Measurements from ENCODE around the gene SEMA6A. TPM values are rescaled to one million over a fixed set of nuclear protein-coding genes. Genes with fewer than 3 reads are reported as not detected.

SEMA6A gene
- polyA plus RNA-seq, 1 of the 3 experiments (the other 2 are of a cell fraction) = 0.18 TPM

DNA sequence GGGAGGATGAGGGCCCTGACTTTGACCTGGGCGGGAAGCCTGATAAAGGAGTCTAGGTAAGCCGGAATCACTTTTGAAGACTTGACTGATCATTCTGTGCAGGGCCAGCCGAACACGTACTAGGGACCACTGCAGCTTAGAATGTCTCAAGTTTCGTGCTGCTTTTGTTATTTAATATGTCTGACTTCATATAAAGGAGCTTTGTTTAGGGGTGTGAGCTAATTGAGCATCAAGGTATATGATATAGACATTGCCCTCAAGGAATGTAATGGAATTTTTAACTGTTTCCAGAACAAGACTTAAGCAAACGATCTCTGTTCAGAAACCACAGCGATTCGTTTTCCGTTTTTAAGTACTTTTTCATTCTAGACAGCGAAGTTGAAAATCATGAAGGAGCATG is 173.0 kb downstream of the SEMA6A start:
- Histone ChIP-seq H3K27ac (ENCODE audit: low read depth in 2 of 2, low read length in 1 of 2) (no peak overlapping the region), H3K27me3 (ENCODE audit: insufficient read depth) (no peaks in the 10 kb centered on the region), H3K4me1 (ENCODE audit: control insufficient read depth in 1 of 2, insufficient read depth in 2 of 2, low read depth in 1 of 2, low read length in 1 of 2) (no peaks in the 10 kb centered on the region; a peak in 1 of 4 replicates), H3K9me3 (no peaks in the 10 kb centered on the region), H3K4me3 (ENCODE audit: low read depth in 2 of 2, low read length in 1 of 2) (no peak overlapping the region), H3K9ac (no peak overlapping the region), H4K20me1 (ENCODE audit: insufficient read depth) (no peaks in the 10 kb centered on the region), H3F3A (replicated peaks; ENCODE audit: insufficient read depth) (no peaks in the 10 kb centered on the region), H2AFZ (ENCODE audit: low read depth) (no peak overlapping the region), H3K79me2 (ENCODE audit: insufficient read depth) (no peaks in the 10 kb centered on the region), H3K9me2 (no peaks in the 10 kb centered on the region), H3K4me2 (no peak overlapping the region), H3K36me3 (replicated peaks in 1 of 2; ENCODE audit: control insufficient read depth in 1 of 2, insufficient read depth in 2 of 2, low read length in 1 of 2) (no peaks in the 10 kb centered on the region)
- TF ChIP-seq RAD21 (IDR thresholded peaks at IDR 0.05; ENCODE audit: low read length) = no peak
- no peak for TF ChIP-seq FOXJ3 (CRISPR knock-in tag; IDR thresholded peaks at IDR 0.05)
- TF ChIP-seq JUND (IDR thresholded peaks at IDR 0.05) = no peak
- no peak for TF ChIP-seq FOSL2 (IDR thresholded peaks at IDR 0.05; ENCODE audit: borderline replicate concordance, low read depth)
- no peak for TF ChIP-seq SIN3A (IDR thresholded peaks at IDR 0.05; ENCODE audit: borderline replicate concordance, low read depth, low read length)
- no peak for TF ChIP-seq RCOR1 (IDR thresholded peaks at IDR 0.05; ENCODE audit: low read length)
- no peak for TF ChIP-seq POLR2AphosphoS5 (IDR thresholded peaks at IDR 0.05; ENCODE audit: low read depth, low read length)
- no peak for TF ChIP-seq ELF1 (IDR thresholded peaks at IDR 0.05)
- TF ChIP-seq, protein P1, sequence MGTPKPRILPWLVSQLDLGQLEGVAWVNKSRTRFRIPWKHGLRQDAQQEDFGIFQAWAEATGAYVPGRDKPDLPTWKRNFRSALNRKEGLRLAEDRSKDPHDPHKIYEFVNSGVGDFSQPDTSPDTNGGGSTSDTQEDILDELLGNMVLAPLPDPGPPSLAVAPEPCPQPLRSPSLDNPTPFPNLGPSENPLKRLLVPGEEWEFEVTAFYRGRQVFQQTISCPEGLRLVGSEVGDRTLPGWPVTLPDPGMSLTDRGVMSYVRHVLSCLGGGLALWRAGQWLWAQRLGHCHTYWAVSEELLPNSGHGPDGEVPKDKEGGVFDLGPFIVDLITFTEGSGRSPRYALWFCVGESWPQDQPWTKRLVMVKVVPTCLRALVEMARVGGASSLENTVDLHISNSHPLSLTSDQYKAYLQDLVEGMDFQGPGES (IDR thresholded peaks at IDR 0.05; ENCODE audit: low read depth, low read length) = no peak
- TF ChIP-seq EZH2phosphoT487 (IDR thresholded peaks at IDR 0.05; ENCODE audit: borderline replicate concordance, low read depth) = no peak
- no peak for TF ChIP-seq RFX5 (IDR thresholded peaks at IDR 0.05; ENCODE audit: low read length)
- no peak for TF ChIP-seq NRF1 (IDR thresholded peaks at IDR 0.05; ENCODE audit: low read depth, low read length)
- no peak for TF ChIP-seq GATA2 (CRISPR knock-in tag; IDR thresholded peaks at IDR 0.05)
- TF ChIP-seq CHD2 (IDR thresholded peaks at IDR 0.05; ENCODE audit: low read length, partially characterized antibody) = no peak
- no peak for DNase-seq
- ChIA-PET POLR2A (no interaction called here), CTCF (interaction anchor here (1.1 kb wide), 1 partner anchor 11 kb away, joined by 3 read pairs; no protein-coding TSS in a partner anchor)
- WGBS (ENCODE audit: low lambda C conversion rate) = 82% methylated on average over 10 of the region's 10 CpGs

DNA sequence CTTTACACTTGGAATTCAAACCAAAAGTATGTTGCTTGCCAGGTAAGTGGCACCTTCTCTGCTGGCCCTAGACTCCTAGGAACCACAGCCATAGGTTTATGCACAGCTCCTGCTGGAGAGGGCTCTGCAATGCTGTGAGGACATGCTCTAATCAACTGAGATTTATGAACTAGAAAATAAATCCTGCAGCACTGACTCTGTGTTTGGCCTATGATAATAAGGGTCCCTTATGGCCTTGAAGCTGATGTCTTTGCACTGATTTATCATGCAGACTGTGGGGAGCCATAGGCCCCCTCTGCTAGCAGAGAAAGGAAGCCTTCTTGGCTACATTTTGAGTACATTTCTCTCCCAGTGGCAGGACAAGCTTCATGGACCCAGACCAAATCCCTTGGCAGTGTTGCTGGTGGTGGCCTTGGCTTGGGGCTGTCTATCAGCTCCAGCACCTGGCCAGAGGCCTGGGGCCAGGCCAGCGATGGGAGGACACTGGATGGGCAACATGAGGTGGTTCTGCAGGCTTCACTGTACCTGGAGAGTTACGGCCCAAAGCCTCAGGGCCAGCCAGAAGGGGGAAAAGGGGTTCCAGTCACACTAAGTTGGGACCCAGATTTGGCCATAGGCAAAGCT is 178.0 kb downstream of the SEMA6A start:
- ChIA-PET POLR2A (no interaction called here), CTCF (interaction anchor here (0.7 kb wide), 1 partner anchor 32 kb away, joined by 3 read pairs; no protein-coding TSS in a partner anchor)
- Histone ChIP-seq H3K4me2 (no peak overlapping the region), H3K36me3 (replicated peaks in 1 of 2; ENCODE audit: control insufficient read depth in 1 of 2, insufficient read depth in 2 of 2, low read length in 1 of 2) (no peaks in the 10 kb centered on the region), H3K9ac (no peak overlapping the region), H3K79me2 (ENCODE audit: insufficient read depth) (no peaks in the 10 kb centered on the region), H3K9me3 (no peaks in the 10 kb centered on the region), H4K20me1 (ENCODE audit: insufficient read depth) (no peaks in the 10 kb centered on the region), H3F3A (replicated peaks; ENCODE audit: insufficient read depth) (no peaks in the 10 kb centered on the region), H3K27me3 (ENCODE audit: insufficient read depth) (no peaks in the 10 kb centered on the region), H3K27ac (ENCODE audit: low read depth in 2 of 2, low read length in 1 of 2) (no peak overlapping the region), H3K9me2 (no peaks in the 10 kb centered on the region), H3K4me1 (ENCODE audit: control insufficient read depth in 1 of 2, insufficient read depth in 2 of 2, low read depth in 1 of 2, low read length in 1 of 2) (no peaks in the 10 kb centered on the region; a peak in 1 of 4 replicates), H2AFZ (ENCODE audit: low read depth) (no peak overlapping the region), H3K4me3 (ENCODE audit: low read depth in 2 of 2, low read length in 1 of 2) (no peak overlapping the region)
- DNase-seq = no peak
- no peak for TF ChIP-seq JUND (IDR thresholded peaks at IDR 0.05)
- TF ChIP-seq, protein P2, sequence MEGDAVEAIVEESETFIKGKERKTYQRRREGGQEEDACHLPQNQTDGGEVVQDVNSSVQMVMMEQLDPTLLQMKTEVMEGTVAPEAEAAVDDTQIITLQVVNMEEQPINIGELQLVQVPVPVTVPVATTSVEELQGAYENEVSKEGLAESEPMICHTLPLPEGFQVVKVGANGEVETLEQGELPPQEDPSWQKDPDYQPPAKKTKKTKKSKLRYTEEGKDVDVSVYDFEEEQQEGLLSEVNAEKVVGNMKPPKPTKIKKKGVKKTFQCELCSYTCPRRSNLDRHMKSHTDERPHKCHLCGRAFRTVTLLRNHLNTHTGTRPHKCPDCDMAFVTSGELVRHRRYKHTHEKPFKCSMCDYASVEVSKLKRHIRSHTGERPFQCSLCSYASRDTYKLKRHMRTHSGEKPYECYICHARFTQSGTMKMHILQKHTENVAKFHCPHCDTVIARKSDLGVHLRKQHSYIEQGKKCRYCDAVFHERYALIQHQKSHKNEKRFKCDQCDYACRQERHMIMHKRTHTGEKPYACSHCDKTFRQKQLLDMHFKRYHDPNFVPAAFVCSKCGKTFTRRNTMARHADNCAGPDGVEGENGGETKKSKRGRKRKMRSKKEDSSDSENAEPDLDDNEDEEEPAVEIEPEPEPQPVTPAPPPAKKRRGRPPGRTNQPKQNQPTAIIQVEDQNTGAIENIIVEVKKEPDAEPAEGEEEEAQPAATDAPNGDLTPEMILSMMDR (IDR thresholded peaks at IDR 0.05) = no peak
- no peak for TF ChIP-seq POLR2AphosphoS5 (IDR thresholded peaks at IDR 0.05; ENCODE audit: low read depth, low read length)
- TF ChIP-seq EZH2phosphoT487 (IDR thresholded peaks at IDR 0.05; ENCODE audit: borderline replicate concordance, low read depth) = no peak
- no peak for TF ChIP-seq SMC3 (IDR thresholded peaks at IDR 0.05; ENCODE audit: low read depth, low read length)
- no peak for TF ChIP-seq RFX5 (IDR thresholded peaks at IDR 0.05; ENCODE audit: low read length)
- no peak for TF ChIP-seq FOXM1 (IDR thresholded peaks at IDR 0.05; ENCODE audit: low read depth)
- TF ChIP-seq, protein P3, sequence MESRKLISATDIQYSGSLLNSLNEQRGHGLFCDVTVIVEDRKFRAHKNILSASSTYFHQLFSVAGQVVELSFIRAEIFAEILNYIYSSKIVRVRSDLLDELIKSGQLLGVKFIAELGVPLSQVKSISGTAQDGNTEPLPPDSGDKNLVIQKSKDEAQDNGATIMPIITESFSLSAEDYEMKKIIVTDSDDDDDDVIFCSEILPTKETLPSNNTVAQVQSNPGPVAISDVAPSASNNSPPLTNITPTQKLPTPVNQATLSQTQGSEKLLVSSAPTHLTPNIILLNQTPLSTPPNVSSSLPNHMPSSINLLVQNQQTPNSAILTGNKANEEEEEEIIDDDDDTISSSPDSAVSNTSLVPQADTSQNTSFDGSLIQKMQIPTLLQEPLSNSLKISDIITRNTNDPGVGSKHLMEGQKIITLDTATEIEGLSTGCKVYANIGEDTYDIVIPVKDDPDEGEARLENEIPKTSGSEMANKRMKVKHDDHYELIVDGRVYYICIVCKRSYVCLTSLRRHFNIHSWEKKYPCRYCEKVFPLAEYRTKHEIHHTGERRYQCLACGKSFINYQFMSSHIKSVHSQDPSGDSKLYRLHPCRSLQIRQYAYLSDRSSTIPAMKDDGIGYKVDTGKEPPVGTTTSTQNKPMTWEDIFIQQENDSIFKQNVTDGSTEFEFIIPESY (IDR thresholded peaks at IDR 0.05; ENCODE audit: borderline replicate concordance, low read depth) = no peak
- no peak for TF ChIP-seq RCOR1 (IDR thresholded peaks at IDR 0.05; ENCODE audit: low read length)
- no peak for TF ChIP-seq GATA2 (CRISPR knock-in tag; IDR thresholded peaks at IDR 0.05)
- TF ChIP-seq, protein P4, sequence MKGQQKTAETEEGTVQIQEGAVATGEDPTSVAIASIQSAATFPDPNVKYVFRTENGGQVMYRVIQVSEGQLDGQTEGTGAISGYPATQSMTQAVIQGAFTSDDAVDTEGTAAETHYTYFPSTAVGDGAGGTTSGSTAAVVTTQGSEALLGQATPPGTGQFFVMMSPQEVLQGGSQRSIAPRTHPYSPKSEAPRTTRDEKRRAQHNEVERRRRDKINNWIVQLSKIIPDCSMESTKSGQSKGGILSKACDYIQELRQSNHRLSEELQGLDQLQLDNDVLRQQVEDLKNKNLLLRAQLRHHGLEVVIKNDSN (IDR thresholded peaks at IDR 0.05; ENCODE audit: borderline replicate concordance, low read depth) = no peak
- no peak for TF ChIP-seq FOXJ3 (CRISPR knock-in tag; IDR thresholded peaks at IDR 0.05)
- 20% methylated on average over 1 of the region's 2 CpGs for WGBS (ENCODE audit: low lambda C conversion rate)
